Fibroblast of villous mesenchyme (primary cell): ENCODE data around the gene HTR4. TPM values are rescaled to one million over a fixed set of nuclear protein-coding genes. Genes with fewer than 3 reads are reported as not detected.
A peak's percentile ranks its signal among the peaks of the same experiment; 100 is the strongest.

Source experiments
- DNase-seq: peaks from one replicate; pipeline ENCODE4 v3.0.0-alpha.2; 2010; ENCODE audit warnings: low read depth
- H3K4me3 ChIP-seq: 2 replicates; pipeline ENCODE4 v1.5.1; 2011; ENCODE audit warnings: low read depth, mild to moderate bottlenecking, low read length
- total RNA-seq: library from RNA; depleted of rRNA; stranded (reverse); fragments of >200 nt; gene quantifications from 2 replicates; pipeline ENCODE4 v1.2.3, GENCODE V29; 2012
- TF ChIP-seq, protein P1 (sequence below): IDR thresholded peaks from 2 replicates; pipeline ENCODE4 v1.5.1; 2012; ENCODE audit warnings: low read depth, mild to moderate bottlenecking, low read length; ENCODE audit not compliant: insufficient read depth

HTR4 gene
- total RNA-seq, 1 donor, result not detected

DNA sequence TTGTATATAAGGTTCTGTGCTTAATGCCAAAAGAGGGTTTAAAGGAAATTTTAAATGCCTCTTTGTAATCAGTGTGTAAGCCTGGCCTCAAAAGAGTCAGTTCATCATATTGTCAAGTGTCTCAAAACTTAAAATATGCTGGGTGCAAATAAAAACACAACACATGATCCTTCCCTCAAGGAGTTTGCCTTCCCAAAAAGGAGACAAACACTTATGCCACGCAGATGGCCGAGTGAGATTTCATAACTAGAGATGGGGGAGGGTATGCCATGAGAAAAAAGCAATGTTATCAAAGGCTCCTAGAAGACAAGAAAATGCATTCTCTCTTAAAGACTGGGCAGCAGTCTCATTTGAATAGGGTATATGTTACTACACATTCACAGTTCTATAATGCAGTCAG is 215.4 kb downstream of the HTR4 start:
- DNase-seq, result no peak
- TF ChIP-seq, protein P1, sequence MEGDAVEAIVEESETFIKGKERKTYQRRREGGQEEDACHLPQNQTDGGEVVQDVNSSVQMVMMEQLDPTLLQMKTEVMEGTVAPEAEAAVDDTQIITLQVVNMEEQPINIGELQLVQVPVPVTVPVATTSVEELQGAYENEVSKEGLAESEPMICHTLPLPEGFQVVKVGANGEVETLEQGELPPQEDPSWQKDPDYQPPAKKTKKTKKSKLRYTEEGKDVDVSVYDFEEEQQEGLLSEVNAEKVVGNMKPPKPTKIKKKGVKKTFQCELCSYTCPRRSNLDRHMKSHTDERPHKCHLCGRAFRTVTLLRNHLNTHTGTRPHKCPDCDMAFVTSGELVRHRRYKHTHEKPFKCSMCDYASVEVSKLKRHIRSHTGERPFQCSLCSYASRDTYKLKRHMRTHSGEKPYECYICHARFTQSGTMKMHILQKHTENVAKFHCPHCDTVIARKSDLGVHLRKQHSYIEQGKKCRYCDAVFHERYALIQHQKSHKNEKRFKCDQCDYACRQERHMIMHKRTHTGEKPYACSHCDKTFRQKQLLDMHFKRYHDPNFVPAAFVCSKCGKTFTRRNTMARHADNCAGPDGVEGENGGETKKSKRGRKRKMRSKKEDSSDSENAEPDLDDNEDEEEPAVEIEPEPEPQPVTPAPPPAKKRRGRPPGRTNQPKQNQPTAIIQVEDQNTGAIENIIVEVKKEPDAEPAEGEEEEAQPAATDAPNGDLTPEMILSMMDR, result no peak
- no peak overlapping the region for H3K4me3 ChIP-seq

DNA sequence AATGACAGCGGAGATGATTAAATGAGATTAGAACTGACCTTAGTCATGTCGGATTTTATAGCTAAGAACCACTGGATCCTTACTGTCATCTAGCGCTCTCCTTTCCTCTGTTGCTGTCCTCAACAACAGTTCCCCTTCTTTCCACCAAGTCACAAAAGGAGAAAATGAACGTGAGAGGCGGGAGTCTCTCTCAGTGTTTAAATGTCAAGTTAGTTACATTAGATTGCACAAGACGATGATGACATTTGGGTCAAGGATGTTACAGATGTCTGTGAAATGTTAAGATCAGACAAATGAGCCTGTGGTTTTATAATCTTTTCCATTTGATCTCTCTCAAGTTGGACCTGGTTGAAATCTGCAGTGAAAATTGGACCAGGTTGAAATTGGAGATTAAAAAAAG is 217.1 kb downstream of the HTR4 start:
- DNase-seq, result peak; percentile 52
- H3K4me3 ChIP-seq, result no peak overlapping the region
- TF ChIP-seq, protein P1, result no peak

DNA sequence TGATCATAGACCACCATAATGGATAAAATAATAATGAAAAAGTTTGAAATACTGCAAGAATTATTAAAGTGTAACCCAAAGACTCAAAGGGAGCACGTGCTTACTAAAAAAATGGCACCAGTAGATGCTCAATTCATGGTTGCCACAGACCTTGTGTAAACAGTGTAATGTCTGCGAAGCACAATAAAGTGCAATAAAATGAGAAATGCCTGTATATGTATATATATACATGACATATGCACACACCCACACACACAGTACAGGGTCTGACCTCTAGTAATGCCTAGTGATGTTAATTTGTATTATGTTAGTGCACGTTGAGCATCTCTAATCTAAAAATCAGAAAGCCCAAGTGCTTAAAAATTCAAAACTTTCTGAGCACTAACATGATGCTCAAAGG is 218.3 kb downstream of the HTR4 start:
- no peak overlapping the region for H3K4me3 ChIP-seq
- TF ChIP-seq, protein P1, result no peak
- DNase-seq, result no peak

DNA sequence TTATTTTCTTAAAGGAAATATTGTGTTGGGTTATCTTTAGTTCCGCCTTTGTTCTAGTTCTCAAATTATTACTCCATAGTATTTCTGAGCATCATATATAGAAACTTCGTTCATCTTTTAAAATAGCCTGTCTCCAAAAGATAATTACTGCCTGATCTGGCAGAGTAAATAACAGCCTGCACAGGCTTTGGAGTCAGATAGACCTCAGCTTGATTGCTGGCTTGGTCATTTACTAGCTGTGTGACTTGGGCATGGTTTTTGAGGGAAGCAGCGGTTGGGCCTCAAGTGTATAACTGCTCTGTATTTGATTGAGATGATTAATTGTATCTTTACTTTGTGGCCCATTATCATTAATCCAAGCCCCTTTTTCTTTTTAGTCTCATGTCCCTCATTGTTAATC is 220.5 kb downstream of the HTR4 start:
- DNase-seq, result no peak
- H3K4me3 ChIP-seq, result no peak overlapping the region
- TF ChIP-seq, protein P1, result no peak

Other genes starting within 250 kb of the HTR4 start
- 0.32 and 1.7 TPM in 2 replicates for gene ADRB2, start 172.1 kb upstream of the HTR4 start, total RNA-seq